HG03045 (cell line): ENCODE measurements around the gene OR52J3.
"Not testable (repeated sequence)": the region's sequence is repeated elsewhere in the genome, so short reads cannot be mapped to it uniquely, and the experiment has no call there.

ENCODE experiments used
- ATAC-seq: cut with Tn5 transposase; IDR thresholded peaks from one replicate; pipeline ENCODE4 v1.9.1; 2021; ENCODE audit warnings: mild to moderate bottlenecking, moderate library complexity; ENCODE audit not compliant: unreplicated experiment

The OR52J3 gene

DNA sequence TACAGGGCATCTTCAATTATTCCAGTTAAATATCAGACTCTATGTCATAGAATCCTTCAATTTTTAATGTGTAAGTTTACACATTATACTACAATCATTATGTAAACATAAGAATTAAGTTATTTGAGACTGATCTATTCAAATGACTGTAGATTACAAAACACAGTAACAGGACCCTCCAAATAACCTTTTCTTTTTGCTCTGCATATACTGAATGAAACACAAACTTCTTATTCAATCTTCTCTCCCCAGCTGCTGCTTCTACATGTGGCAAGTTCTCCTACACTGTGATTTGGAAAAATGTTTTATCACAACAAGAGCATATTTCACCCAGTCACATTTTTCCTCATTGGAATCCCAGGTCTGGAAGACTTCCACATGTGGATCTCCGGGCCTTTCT lies at the start of gene OR52J3:
OR52J3 (plus strand) TSS at position 301 of the 400 bp plus-strand sequence; CDS start at position 301, 0 bp downstream.
- ATAC-seq: no peak

DNA sequence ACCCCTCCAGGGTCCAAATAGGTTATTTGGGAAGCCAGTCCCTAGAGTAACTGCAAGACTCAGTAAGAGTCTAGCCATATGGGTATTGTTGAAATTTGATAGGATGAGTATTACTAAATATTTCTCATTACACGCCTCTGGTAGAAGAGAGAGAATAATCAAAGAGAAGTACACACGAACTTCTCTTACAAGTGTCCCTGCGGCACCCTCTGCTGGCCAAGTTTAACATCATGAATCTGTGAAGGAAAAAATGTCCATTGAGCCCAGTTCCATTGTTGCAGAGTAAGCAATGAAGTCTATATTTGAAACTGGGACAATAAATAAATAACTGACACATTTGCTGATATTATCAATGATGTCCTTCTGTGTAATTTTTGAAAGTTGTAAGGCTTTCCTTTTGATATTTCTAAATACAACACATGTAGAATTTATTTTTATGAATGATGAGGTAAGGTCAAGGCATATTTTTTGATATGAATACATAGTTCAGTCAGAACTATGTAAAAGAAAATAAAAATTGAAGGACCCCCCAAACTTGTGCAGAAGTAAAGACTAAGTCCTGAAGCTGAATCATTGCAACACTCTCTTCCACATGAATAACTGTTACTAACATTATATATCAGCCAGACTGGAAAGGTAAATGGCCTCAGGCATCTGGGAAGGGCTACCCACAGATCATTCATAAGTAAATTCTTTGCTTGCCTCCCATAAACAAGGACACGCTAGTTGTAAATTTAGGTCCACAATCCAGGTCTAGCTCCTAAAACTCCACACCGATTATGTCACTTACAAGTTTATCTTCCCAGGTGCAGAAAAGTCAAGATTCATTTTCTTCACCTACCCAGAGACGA lies 41.7 kb upstream of the OR52J3 start:
- ATAC-seq: no peak

DNA sequence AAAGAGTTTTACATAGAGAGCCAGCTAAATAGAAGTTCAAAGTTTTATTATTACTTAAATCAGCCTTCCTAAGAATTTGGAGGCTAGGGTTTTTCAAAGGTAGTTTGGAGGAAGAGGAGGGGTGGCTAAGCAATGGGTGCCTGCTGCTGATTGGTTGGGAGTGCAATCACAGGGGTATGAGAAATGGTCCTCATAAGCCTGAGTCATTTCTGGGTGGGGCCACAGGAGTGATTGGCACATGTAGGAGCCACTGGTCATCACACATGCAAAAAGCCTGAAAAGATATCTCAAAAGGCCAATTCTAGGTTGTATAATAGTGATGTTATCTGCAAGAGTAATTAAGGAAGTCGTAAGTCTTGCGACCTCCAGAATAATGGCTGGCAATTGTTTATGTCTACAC lies 38.8 kb upstream of the OR52J3 start:
- no peak for ATAC-seq

DNA sequence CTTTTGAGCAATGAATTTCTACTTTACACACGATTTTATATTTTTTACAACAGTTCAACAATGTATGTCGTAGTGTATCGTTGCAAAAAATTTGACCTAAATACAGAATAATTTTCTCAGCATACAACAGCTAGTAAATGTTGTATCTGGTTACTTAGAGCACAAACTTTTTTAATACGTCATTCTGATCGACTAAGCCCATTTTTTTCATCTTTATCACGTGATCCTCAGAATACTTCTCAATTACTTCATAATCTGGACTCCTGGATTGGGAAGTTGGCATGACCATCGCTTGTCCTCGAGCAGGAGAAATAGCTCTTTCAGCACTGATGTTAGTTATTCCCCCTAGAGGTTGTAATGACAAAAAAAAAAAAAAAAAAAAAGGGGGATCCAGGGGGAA lies 35.1 kb upstream of the OR52J3 start:
- no peak for ATAC-seq

DNA sequence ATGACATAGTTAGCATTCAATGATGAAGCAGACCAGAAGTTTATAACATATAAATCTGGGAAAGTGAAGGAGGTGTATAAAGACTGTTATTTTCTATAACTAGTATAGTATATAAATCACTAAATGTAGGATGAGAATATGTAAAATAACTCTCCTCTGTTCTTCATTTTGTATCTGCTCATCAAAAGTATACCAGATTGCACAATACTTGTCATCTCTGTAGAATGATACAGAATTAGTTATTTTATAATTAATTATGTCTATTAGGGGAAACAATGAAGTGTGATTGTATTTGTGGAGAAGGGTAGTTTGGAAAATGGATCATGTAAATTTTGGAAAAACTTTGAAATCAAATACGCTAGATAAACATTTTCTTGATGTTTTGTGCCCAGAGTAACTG lies 33.3 kb upstream of the OR52J3 start:
- no peak for ATAC-seq

DNA sequence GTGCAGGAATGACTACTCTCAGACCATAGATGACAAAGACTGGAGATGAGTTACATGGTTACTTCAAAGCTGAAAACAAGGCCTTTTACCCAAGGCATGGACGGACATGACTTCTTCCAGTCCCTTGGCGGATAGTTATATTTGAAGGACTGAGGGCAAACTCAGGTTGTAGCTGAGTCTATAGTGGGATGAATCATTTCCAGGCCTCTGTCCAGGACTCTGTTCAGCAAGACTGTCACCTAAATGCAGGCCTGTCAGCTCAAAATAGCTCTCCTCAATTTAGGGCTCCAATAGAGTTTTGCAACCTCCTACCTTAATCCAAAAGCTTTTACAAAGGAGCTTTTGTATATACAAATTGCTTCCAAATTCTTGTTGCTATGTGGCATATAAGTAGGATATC lies 24.3 kb upstream of the OR52J3 start:
- no peak for ATAC-seq

DNA sequence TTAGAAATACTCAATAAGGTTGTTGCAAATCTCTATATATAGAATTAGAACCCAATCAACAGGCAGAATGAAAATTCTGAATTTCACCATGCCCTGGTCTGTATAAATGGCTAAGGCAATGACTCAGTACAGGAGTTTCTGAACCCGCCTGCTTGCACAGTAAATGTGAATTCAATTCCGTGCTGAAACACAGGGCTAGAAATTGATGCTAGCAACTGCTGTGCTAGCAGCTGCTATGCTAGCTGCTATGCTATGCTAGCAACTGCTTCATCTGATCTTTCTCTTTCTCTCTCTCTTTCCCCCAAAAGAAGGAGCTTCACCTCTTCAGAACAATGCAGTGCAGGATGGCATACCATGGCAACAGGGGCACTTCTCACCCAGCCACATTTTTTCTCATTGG lies 9.7 kb upstream of the OR52J3 start:
- no peak for ATAC-seq

DNA sequence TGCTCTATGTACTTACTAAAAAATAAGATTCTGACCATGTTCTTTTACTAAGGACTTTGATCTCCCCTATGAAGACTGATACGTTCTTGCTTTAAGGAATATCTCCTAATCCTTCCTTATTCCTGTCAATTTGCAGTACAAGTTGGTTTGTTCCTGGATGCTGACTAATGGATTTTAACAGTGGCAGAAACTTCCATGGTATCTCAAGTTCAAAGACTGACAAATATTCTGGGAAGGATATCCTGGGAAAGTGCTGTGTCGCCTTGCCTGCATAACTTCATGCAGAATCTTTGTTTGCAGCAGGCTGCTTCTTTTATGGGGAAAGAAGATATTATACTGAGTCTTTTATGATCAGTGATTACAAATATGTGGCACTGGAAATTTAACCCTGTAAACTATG lies 8.4 kb upstream of the OR52J3 start:
- ATAC-seq: no peak

DNA sequence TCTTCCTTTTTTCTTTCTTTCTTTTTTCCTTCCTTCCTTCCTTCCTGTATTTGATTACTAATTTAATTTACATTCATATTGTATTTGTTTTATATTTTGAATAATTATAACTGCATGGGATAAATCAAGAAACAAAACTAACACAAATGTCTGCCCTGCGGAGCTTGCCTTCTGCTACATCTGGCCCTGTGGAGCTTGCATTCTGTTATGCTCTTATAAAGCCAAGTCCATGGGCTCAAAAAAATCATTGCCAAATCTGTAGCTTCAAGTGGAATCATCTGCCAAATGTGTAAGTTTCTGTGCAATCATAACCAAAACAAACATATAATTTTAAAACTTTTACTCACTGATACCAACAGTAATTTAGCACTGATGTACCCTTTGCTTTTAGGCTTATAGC lies 8.0 kb upstream of the OR52J3 start:
- no peak for ATAC-seq

DNA sequence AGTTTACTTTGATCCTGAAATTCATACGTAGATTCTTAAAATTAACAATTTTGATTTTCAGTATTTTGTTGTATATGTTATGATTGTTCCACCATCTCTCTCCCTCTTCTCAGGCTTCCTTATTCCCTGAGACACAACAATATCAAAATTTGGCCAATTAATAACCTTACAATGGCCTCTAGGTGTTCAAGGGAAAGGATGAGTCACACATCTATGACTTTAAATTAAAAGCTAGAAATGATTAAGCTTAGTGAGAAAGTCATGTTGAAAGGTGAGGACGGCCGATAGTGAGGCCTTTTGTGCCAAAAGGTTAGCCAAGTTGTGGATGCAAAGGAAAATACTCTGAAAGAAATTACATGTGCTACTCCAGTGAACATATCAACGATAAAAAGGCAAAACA lies 5.5 kb upstream of the OR52J3 start:
- ATAC-seq: no peak

DNA sequence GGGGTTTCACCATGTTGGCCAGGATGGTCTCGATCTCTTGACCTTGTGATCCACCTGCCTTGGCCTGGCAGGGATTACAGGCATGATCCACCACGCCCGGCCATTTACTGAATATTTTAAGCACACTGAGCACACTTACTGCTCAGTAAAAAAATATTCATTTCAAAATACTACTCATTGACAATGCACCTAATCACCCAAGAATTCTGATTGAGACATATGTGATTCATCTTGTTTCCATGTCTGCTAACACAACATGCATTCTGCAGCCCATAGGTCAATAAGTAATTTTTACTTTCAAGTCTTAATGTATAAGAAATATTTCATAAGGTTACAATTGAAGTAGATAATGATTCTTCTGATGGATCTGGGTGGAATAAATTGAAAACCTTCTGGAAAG lies 4.2 kb upstream of the OR52J3 start:
- no peak for ATAC-seq

DNA sequence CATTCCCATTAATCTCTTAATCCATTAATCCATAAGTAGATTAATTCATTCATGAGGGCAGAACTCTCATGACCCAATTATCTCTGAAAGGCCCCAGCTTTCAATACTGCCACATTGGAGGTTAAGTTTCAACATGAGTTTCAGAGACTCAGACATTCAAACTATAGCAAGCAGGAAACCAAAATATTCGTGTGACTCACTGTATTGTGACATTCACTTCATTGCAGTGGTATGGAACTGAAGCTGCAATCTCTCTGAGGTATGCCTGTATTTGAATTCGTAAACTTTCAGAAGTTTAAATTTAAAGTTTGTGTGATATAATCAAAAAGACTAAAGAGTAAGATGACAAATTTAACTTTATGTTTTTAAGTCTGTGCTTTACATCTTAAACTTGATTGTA lies 2.9 kb upstream of the OR52J3 start:
- no peak for ATAC-seq

DNA sequence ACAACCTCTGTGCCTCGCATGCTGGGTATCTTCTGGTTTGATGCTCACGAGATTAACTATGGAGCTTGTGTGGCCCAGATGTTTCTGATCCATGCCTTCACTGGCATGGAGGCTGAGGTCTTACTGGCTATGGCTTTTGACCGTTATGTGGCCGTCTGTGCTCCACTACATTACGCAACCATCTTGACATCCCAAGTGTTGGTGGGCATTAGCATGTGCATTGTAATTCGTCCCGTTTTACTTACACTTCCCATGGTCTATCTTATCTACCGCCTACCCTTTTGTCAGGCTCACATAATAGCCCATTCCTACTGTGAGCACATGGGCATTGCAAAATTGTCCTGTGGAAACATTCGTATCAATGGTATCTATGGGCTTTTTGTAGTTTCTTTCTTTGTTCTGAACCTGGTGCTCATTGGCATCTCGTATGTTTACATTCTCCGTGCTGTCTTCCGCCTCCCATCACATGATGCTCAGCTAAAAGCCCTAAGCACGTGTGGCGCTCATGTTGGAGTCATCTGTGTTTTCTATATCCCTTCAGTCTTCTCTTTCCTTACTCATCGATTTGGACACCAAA lies 516 bp downstream of the OR52J3 start:
- ATAC-seq: no peak

DNA sequence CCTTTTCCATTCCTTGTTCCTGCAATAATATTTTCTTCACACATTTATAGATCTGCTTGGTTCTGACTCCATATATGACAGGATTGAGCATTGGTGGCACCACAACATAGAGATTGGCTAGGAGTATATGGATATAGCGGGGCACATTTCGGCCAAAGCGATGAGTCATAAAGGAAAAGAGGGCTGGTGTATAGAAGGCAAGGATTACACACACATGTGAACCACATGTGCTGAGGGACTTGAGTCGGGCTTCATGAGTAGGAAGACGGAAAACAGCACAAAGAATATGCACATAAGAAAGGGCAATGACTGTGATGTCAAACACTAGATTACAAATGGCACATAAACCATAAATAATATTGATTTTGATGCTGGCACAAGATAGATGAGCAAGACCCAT lies 12.4 kb downstream of the OR52J3 start:
- not testable (repeated sequence) for ATAC-seq

DNA sequence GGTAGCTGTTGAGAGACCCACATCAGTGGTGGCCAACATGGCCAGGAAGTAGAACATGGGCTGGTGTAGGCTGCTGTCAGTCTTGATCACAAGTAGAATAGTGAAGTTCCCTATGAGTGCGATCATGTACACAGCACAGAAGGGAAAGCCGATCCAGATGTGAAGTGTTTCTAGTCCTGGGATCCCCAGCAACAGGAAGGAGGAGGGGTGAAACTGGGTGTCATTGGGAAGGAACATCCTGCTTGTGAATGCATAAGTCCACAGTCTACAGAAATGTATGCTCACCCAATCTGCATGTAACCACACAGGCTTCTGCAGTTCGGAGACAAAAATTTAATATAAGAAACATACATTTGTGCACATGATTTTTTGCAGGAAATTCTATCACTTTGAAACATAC lies 13.1 kb downstream of the OR52J3 start, which contains the start of gene OR52E2:
OR52E2 (minus strand) TSS at position 237 of the 400 bp plus-strand sequence; CDS start at position 237, 0 bp downstream.
- no peak for ATAC-seq

DNA sequence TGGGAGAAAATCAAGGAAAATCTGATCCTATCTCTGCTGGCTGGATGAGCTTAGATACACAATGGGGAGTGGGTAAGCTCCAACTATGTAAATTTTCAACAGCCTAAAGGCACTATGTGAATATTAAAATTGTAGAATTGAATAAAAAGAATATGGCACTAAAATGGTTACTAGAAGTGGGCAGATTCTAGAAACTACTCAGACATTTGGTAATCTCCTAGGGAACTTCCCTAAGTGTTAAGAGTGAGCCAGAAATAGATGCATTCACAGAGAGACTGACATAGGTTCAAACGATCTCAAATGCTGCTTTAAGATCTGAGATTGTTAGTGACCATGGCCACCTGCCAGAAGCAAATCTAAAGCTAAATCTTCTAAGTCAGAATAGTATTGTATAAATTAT lies 18.7 kb downstream of the OR52J3 start:
- ATAC-seq: no peak

DNA sequence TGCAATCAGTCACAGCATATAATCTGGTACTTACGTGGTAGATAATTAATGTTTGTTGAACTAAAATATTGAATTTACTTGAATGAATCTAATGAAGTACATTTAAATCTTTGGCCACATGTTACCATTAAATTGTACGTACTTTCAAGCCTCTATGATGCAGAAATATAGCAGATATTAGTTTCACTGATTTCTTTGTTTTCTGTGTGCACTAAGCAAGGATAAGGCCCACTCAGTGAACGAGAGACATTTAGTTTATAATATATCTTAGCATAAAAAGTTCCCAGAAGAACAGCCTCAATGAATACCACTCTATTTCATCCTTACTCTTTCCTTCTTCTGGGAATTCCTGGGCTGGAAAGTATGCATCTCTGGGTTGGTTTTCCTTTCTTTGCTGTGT lies 22.9 kb downstream of the OR52J3 start, which contains the start of gene OR52E1:
OR52E1 (plus strand) TSS at position 301 of the 400 bp plus-strand sequence.
- no peak for ATAC-seq

DNA sequence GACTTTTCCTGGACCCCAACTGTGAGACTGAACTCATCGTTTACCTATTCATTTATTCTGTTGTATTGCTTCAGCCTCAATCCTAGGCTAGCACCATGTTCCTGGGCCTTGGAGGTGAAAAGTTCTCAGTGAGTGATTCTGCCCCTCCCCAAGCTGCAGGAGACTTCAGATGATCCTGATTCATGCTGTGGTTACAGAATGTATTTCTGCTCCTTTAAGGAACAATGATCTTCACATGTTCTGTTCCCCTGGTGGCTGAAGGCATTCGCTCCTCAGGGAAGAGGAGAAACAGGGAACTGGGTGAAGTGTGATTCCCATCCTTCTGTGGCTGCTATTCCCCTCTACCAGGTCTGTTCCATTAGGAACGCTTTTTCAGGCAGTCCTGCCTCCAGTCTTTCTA lies 25.5 kb downstream of the OR52J3 start:
- ATAC-seq: no peak

DNA sequence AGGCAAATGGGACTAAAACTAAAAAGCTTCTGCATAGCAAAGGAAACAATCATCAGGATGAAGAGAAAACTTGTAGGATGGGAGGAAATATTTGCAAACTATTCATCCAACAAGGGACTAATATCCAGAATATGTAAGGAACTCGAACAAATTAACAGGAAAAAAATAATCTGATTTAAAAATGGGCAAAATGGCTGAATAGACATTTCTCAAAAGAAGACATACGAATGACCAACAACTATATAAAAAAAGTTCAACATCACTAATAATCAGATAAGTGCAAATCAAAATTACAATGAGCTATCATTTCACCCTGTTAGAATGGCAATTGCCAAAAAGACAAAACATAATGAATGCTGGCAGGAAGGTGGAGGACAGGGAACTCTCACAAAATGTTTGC lies 35.1 kb downstream of the OR52J3 start:
- no peak for ATAC-seq

DNA sequence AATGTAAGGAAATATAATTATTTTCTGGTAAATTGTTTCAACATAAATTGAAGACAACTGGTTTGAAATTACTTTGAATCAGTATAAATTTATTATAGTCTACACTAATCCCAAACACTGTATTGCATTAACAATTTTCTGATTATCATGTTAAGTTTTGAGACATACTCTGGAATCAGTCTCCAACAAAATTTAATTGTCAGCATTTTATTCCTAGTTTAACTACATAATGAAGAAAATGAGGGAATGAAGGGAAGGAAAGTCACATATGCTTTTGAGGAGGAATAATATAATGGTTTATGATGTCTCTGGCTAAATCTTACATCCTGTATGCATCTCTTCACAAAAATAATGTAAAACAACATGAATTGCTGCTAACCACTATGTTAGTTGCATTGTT lies 37.3 kb downstream of the OR52J3 start:
- ATAC-seq: no peak

DNA sequence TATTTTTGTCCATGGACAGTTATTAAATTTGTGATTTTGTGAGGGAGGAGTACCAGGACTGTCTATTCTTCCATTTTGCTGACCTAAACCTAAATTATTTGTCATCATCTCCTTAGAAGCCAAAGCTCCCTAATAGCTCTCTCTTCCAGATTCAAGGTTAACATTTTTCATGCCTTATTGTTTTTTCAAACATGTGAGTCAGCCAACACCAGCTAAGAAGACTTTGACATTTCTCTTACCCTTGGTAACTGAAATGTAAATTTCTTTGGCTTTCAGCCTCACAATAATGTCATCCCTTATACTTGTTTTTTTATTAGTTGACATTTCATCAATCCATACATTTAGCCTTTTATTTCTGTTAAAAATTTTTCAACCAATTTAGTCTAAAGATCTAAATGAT lies 42.2 kb downstream of the OR52J3 start:
- no peak for ATAC-seq

DNA sequence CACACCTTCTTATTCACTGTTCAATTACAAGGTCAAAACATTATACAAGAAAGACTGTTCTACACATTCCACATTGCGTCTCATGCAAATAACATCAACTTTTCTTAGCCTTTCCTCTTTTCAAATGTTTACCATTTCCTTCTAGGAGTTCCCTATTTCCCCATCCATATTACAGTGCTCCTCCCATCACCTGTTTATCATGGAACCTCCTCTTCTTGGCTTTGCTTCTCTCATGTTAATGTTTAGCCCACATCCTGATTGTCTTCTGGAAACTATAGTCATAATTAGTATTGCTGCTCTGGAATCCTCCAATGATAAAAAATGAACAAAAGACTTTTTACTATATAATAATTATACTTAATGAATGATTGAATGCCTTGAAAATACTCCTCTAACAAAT lies 44.3 kb downstream of the OR52J3 start:
- ATAC-seq: no peak
